SJSA1 (cell line): ENCODE results near the gene TRAM2. TPM values are rescaled to one million over a fixed set of nuclear protein-coding genes. Genes with fewer than 3 reads are reported as not detected.

Source experiments
- total RNA-seq: library from RNA; depleted of rRNA; stranded (reverse); fragments of >200 nt; shearing (Covaris generic); gene quantifications from 2 replicates; pipeline ENCODE4 v1.2.3, GENCODE V29; 2014; rRNA removed

Gene TRAM2
- total RNA-seq, 1 experiment from 2014 or later = 98.1 TPM

Other genes with a start within 250 kb of the TRAM2 start
- 5.8 and 10.0 TPM in 2 replicates for gene PAQR8, start 214.9 kb downstream of the TRAM2 start, total RNA-seq
- gene EFHC1, start 156.7 kb downstream of the TRAM2 start, total RNA-seq = 15.7 and 15.8 TPM in 2 replicates
- 78.6 and 91.0 TPM in 2 replicates for gene TMEM14A, start 94.1 kb upstream of the TRAM2 start, total RNA-seq
- gene GSTA2, start 186.4 kb upstream of the TRAM2 start, total RNA-seq = not detected in 2 replicates
- gene GSTA1, start 226.8 kb upstream of the TRAM2 start, total RNA-seq = 8.5 and 8.7 TPM in 2 replicates